GM19397 (cell line): Measurements from ENCODE around the gene IP6K1.
"Not testable (repeated sequence)": the region's sequence is repeated elsewhere in the genome, so short reads cannot be mapped to it uniquely, and the experiment has no call there.

Experiments
- ATAC-seq: cut with Tn5 transposase; IDR thresholded peaks from one replicate; pipeline ENCODE4 v1.9.1; 2021; ENCODE audit warnings: mild to moderate bottlenecking, moderate library complexity; ENCODE audit not compliant: unreplicated experiment

The IP6K1 gene

DNA sequence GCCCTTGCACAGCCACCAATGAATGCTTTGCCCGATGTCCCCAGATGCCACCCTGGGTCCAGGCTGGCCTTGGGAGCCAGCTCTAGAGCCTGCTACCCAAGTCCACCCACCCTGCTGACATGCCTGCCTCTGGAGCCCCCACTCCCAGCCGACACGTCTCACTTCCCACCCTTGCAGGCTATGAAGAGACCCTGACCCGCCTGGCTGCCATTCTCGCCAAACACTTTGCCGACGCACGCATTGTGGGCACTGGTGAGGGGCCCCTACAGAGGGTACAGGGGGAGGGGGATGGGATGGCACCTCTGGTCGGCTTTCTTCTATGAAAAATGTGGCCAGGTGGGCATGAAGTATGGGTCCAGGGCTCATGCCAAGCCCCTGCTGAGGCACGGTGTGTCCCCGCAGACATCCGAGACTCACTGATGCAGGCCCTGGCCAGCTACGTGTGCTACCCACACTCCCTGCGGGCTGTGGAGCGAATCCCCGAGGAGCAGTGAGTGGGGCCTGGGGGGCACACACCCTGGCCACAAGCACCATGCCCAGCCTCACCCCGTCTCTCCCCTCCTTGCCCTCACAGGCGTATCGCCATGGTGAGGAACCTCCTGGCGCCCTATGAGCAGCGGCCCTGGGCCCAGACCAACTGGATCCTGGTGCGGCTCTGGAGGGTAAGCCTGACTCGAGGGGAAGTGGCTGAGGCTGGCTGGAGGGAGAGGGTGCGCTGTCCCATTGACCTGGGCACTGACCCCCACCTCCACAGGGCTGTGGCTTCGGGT lies 72.8 kb downstream of the IP6K1 start:
- ATAC-seq: no peak

DNA sequence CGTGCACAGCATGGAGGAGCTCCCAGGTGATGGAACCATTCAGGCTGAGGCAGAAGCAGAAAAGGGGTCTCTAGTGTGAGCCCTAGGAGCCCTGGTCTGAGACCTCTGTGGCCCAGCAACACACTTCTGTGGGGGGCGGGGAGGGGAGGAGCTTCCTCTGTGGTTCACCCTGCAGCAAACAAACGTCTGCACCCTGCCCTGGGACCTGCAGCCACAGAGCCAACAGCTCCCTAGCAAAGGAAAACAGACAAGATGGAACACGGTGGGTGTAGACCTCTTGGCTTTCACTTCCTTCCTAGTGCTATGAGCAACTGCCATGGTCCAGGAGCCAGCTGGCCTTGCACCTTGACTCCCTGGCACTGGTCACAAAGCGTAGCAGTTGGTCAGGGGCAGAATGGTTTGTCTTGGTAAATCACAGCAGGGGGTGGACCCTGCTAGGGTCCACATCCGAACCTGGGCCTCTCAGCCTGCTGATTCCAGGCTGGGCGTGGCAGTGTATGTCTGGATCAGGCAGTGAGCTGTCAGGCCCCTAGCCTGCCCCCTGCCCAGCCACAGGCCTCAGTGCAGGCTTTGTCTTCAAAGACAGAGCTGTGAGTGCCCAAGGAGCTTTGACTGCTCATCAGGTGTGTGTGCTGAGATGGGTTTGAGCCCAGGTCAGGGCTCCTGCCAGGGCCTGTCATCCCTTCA lies 73.6 kb downstream of the IP6K1 start:
- ATAC-seq: no peak

DNA sequence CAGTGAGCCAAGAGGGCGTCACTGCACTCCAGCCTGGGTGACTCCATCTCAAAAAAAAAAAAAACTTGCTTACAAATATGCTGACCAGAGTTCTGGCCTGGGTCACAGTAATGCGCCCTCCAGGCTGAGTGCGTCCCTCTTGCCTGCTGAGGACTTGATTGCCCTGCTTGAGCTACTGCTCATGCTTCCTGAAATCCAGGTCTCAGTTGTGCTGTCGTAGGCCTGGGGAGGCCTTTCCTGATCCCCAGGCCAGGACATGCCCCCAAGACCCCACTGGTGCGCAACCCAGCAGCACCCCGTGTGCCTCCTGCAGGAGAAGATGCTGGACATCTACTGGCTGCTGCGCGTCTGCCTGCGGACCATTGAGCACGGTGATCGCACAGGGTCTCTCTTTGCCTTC lies 74.2 kb downstream of the IP6K1 start:
- no peak for ATAC-seq

DNA sequence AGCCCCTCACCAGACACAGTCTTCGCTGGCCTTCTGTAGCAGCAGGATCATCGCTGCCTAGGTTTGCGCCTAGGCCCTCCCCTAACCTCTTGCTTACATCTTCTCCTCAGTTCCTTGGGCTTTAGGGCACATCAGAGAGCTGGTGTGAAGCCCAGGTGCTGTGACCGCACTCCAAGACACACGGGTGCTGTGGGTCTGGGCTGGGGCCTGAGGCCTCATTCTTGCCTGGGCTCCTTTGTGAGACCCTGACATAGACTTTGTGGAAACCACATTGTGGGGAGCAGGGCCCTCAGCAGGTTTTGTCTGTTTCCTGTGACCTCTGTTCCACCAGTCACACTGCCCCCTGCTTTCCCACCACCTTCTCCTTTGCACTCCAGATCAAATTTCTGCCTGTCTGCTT lies 74.9 kb downstream of the IP6K1 start:
- ATAC-seq: no peak

GRCh38 chr3:49709852-49710251 lies 76.5 kb downstream of the IP6K1 start:
- no peak for ATAC-seq

DNA sequence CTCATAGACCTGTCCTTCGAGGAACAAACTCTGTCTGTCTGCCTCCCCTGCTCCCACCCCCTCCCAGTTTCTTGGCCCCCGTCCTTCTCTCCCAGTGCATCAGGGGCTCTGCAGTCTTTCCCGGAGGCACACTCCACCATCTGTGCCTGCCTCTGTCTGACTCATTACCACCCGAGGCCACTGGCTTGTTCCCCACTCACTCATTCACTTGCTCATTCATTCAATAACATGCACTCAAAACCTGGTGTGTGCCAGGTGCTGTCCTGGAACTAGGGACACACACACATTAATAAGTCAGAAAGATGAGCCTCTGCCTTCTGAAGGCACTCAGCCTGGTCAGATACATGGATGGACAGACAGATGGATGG lies 79.2 kb downstream of the IP6K1 start:
- ATAC-seq: no peak

- no peak for ATAC-seq
Observed at GRCh38 chr3:49706456-49707112, 79.8 kb downstream of the IP6K1 start.

GRCh38 chr3:49705390-49705960 lies 80.9 kb downstream of the IP6K1 start:
- ATAC-seq: no peak

DNA sequence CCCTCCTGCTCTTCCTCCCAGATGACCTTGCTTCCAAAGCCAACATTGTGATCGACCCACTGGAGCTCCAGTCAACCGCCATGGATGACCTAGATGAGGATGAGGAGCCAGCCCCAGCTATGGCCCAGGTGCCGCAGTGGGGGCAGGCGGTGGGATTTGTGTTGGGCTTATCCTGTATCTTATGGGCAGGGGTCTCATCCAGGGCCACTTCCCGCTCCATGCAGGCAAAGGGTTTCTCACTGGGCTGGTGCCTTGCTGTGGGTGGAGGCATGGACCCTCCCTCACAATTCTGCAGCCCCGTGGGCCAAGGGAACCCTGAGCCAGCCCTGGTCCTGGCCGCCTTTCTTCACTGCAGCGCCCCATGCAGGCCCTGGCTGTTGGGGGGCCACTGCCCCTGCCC lies 81.7 kb downstream of the IP6K1 start:
- no peak for ATAC-seq

GRCh38 chr3:49703956-49704355 lies 82.4 kb downstream of the IP6K1 start:
- no peak for ATAC-seq

DNA sequence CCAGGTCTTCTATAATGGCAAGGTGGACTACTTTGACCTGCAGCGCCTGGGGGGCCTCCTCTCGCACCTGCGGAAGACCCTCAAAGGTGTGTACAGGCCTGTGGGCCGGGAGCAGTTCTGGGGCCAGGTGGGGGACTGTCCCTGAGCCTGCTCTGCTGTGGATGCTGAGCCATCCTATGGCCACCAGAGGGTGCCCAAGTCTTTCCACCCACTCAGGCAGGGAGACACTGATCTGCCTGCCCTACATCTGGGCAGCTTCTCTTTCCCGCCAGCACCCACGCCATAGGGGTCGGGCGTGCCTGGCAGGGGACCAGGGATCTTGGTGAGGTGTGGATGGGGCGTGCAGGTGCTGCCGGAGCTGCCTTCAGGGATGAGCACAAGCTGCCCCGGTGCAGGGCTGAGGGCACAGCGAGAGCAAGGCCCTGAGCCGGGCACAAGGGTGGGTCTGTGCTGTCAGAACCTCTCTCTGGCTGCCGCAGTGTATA lies 82.9 kb downstream of the IP6K1 start:
- no peak for ATAC-seq

DNA sequence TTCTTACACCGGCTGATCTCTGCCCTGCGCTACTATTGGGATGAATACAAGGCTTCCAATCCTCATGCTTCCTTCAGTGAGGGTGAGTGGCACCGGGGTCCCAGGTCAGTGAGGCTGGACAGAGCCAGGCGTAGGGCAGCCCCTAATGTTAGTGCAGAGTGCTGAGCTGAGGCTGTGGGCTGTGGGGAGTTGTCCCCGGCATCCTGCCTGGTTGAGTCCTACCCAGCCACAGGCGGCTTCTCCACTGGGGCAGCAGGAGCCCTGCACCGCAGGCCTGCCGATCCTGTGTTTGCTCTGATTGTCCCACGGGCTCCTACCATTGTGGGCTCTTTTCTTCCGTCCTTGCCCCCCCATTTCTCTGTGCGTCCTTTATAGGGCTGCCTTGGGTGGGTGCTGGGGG lies 83.7 kb downstream of the IP6K1 start:
- no peak for ATAC-seq

DNA sequence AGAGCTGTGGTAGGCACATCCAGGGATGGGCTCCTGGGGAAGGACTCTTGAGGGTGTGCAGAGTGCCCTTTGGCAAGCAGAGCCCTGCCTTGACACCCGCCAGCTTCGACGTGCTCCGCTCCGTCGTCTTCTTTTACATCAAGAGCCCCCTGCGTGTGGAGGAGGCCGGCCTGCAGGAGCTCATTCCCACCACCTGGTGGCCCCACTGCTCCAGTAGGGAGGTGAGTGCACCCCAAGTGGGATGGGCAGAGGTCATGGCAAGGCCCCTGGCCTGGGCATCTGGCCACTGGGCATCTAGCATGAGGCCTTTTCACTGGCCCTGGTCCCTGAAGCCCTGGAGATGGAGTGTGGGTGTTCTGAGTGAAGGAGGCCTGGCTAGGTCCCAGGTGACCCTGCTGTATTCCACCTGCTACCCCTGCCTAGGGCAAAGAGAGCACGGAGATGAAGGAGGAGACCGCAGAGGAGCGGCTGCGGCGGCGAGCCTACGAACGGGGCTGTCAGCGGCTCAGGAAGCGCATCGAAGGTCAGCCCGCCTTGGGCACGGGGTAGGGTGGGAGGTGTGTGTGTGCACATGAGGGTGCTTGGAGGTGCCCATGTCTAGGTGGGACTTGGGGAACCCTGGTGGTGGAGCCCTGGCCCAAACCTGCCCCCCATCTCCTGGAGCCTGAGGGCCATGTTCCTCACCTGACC lies 84.8 kb downstream of the IP6K1 start:
- no peak for ATAC-seq

- no peak for ATAC-seq
Observed at GRCh38 chr3:49700453-49701128, 85.8 kb downstream of the IP6K1 start.

- no peak for ATAC-seq
Observed at GRCh38 chr3:49700014-49700413, 86.3 kb downstream of the IP6K1 start.

DNA sequence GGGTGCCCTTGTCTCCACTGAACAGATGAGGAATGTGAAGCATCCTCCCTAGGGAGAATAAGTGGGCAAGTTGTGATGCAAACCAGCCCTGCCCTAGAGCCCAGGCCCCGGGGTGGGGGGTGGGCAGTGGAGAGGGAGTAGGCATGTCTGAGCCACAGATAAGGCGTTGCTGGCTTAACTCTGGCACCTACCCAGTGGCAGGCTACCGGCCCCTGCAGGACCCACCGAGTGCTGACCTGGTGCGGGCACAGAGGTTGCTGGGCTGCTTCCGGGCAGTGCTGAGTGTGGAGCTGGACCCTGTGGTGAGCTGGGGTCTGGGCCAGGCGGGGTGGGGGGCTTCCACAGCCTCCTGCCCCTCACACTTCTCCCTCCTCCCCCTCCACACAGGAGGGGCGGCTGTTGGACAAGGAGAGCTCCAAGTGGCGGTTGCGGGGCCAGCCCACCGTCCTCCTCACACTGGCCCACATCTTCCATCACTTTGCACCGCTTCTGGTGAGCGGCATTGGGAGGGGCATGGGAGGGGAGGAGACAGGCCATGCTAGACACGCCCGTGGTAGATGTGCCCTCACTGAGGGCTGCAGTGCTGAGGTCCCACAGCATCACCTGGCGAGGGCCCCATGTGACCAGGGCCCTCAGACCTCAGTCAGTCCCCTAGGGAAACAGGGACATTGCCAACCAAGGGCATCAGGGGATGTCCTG lies 86.9 kb downstream of the IP6K1 start:
- no peak for ATAC-seq

- not testable (repeated sequence) for ATAC-seq
Observed at GRCh38 chr3:49695350-49696015, 90.9 kb downstream of the IP6K1 start.

GRCh38 chr3:49694409-49695070 lies 91.8 kb downstream of the IP6K1 start:
- ATAC-seq: not testable (repeated sequence)

GRCh38 chr3:49691481-49691880 lies 94.9 kb downstream of the IP6K1 start:
- ATAC-seq: not testable (repeated sequence)
